GM18511 (cell line): ENCODE results near the gene AOAH.
"Not testable (repeated sequence)": the region's sequence is repeated elsewhere in the genome, so short reads cannot be mapped to it uniquely, and the experiment has no call there.

Source experiments
- ATAC-seq: cut with Tn5 transposase; IDR thresholded peaks from one replicate; pipeline ENCODE4 v1.9.1; 2021; ENCODE audit warnings: mild to moderate bottlenecking, moderate library complexity; ENCODE audit not compliant: unreplicated experiment

AOAH gene

DNA sequence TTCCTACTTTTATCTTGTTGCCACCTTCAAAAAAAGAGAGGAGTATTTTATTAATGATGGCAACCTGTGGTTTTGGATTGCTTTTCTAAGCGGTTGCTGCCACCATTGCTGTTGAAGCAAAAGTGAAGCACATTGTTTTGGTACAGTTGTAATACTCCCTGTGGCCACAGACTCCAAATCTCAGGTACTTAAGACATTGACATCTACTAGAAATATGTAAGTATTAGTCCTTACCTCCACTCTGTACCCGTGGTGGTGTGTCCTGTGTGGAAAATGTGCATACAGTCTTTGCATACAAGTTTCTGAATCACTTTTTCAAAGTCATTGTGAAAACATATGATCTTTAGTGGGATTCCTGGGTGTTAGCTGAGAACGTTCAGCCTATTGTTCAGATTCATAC lies 248.9 kb downstream of the AOAH start:
- no peak for ATAC-seq

DNA sequence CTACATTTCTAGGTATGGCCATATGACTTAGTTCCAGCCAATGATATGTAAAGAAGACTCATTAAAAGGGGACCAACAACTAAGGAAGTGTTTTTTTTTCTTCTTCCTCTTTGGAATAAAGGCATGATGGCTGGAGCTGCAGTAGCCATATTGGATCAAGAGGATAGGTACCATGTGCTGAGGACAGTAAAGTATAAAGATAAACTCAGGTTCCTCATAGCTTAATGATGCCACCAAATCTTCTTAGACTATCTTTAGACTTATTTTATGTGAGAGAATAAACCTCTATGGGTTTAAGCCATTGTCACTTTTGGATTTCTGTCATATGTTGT lies 249.3 kb downstream of the AOAH start:
- ATAC-seq = no peak

DNA sequence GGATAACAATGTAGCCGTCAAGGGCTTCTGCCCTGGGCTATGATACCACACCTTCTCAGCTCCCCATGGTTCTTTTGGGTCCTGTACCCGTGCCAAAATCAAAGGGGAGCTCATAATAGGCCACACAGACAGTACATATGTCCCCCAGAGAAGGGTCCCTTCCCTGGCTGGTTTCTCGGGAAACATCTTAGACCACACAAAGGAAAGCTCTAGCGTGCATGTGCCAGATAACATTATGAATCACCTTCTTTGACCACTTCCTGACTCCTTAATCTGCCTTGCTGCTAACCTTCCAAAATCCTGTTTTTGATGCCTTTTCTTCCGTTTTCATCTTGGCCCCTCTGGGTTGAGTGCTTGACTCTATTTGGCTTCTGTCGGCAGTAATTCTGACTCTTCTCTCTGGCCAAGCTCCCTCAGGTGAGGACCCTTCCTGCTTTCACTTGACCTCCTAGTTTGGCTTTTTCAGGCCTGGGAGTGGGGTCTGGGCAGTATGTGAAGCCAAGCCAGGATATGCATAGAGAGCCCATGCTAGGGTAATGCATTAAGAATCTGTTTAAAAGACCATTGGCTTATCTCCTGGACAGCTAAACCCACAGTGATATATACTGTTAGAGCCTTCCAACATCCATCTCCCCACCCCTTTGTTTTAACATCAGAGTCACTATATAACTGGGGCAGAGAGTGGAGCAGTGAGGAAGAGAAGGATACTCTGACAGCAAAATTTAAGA lies 249.8 kb downstream of the AOAH start:
- no peak for ATAC-seq

DNA sequence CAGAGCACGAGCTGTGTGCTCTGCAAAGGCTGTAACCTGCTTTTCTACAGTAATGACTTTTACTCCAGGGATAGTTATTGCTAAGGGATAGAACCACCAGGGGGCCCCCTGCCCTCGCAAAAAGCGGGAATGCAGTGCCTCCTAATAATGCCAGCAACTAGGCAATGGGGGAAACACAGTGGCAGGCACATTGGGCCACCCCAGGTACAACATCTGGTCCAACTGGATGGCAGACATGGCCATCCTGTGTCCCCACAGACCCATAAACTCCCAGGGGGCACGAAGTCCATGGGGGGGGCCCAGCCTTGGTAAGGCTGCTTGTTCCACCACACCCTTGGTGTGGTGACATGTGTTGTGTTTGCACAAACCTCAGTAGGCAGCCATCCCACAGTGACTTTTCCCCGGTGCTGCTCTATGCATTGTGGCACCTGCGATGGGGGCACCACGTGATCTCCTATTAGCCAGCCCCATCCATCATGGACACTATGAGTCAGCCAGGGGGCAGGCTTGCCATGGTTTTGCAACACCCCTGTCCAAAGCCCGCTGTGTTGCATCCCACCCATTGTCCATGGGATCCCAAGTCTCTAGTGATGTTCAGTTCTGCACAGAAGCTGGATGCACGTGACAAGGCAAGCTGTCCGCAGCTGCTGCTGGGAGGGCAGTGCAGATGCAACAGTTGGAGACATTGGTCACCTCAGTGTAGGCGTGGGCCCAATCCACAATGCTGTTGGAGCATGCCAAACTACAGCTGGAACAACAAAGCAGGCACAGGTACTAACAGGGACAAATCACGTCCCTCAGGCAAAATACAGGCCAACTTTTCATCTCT lies 250.6 kb downstream of the AOAH start:
- ATAC-seq = no peak

DNA sequence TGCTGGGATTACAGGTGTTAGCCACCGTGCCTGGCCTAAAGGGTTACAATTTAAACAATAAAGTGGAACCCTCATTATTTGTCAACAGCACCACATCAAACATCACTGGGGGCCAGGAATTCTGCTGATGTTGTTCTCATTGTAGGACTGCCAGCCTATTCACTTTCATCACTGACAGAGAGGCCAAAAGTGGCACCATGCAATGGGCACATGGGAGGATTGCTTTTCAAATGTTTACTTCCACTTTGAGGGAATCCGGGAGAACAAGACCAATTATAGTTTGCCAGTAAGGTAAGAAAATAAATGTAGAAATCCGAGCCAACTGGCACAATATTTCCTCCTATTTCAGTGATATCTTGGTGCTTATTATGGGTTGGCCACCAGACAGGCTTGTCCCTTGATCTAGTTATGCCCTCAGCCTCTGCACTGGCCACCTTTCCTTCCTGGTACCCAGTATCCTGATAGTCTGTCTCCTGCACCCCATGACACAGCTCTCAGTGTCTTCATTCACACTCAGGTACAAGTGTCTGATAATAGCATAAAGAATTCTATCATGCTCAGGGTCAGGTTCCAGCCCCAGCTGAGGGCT lies 252.1 kb downstream of the AOAH start:
- no peak for ATAC-seq

DNA sequence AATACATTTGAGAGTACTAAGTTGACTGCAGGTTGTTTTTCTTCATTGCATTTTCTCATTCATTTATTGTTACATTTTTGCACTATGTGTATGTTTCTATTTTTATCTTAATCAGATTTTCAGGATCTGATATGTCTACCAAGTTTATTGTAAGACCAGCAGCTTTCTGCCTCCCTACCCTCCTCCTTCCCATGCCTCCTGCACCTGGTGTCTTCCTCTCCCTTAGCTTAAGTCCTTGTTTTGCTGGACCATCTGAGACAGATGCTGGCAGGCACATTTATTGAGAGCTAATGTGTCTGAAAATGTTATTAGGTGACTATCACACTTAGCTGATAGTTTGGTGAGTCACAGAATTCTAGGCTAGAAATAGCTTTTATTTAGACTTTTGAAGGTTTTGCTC lies 255.1 kb downstream of the AOAH start:
- no peak for ATAC-seq

DNA sequence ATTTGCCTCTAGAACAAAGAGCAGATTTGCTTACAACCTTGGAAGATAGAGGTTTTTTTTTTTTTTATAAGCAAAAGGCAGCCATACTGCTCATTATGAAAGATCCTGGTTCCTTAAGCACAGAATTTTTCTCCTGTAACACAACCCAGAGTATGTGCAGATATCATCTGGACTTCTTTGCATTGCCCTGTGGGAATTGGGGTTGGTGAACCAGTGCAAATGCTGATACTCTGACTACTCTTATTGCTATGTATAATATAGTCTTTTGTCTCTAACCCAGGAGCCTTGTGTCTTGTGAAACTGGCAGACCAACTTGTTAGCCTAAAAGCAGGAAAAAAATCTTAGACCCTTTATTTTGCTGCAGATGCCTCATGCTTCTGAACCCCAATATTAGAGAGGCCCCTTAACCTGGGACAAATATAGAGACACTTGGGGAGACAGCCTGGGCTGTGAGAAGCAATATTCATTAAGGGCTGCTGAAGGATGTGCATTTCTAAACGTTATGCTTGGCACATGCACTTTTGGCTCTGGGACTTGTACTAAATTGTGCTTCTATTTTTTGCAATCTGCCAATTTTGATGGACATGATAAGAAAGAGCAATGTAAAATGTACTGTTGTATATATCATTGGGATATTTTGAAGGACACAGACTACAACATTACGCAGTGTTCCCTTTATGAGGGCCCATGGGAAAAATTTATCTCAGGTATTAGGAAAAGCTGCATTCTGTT lies 255.8 kb downstream of the AOAH start:
- ATAC-seq = no peak

DNA sequence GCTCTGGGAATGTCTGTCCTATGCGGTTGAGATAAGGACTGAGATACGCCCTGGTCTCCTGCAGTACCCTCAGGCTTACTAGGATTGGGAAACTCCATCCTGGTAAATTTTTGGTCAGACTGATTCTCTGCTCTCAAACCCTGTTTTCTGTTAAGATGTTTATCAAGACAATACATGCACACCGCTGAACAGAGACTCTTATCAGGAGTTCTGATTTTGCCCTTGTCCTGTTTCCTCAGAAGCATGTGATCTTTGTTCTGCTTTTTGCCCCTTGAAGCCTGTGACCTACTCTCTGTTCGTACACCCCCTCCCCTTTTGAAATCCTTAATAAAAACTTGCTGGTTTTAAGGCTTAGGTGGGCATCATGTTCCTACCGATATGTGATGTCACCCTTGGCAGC lies 258.3 kb downstream of the AOAH start:
- ATAC-seq = not testable (repeated sequence)

DNA sequence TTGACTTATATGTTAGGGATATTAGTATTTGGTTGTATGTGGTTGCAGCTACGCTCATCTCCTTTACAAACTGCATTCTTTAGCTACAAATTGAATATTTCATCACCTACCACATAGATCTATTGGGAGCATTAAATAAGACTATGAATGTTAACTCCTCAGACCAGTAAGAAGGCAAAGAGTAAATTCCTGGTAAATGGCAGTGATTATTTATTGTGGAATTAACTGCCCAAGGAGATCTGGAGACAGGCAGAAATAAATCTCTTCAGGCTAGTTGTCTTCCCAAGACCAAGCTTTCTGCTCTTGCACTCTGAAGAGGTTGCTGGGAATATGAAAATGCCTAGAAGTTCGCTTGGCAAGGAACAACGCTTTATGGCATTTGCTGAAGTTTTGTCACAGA lies 260.0 kb downstream of the AOAH start:
- ATAC-seq = no peak
